PC-3 (cell line): ENCODE measurements around the gene EVL.

ENCODE experiments used
- CTCF ChIP-seq: fragments of 300-600 bp; sonication (generic); conservative IDR thresholded peaks from 2 replicates; pipeline ENCODE4 v1.5.1; 2017; ENCODE audit warnings: antibody characterized with exemption, low read depth, mild to moderate bottlenecking, low read length
- EZH2 ChIP-seq: fragments of 300-600 bp; sonication (generic); IDR thresholded peaks from one replicate; pipeline ENCODE4 v1.6.1; 2017; ENCODE audit warnings: antibody characterized with exemption, mild to moderate bottlenecking, low read length; ENCODE audit not compliant: unreplicated experiment

- TF ChIP-seq CTCF (no peak), EZH2 (no peak)
Observed at GRCh38 chr14:100027771-100028490, 37.3 kb upstream of the EVL start.
